Psoas muscle (tissue), 8 donors: ENCODE data around the gene DEDD. TPM values are rescaled to one million over a fixed set of nuclear protein-coding genes. Genes with fewer than 3 reads are reported as not detected.

ENCODE experiments used
- ATAC-seq, 4 donors: fragments of 200-7000 bp; cut with Tn5 transposase; one replicate each; pipeline ENCODE4 v1.9.1; 2020; ENCODE audit warnings: moderate library complexity in 3 of 4, mild to moderate bottlenecking in 2 of 4
- DNase-seq, 2 donors: peaks; one replicate each; pipeline ENCODE4 v3.0.0-alpha.2; 2020
- H3K27ac ChIP-seq: fragments of 200-600 bp; one replicate; pipeline ENCODE4 v1.8.0; 2022
- H3K27me3 ChIP-seq, 3 donors: fragments of 200-600 bp in 1 of 3; one replicate each; pipeline versions ENCODE4 v1.6.1 to v1.8.0; 2013 to 2022; ENCODE audit warnings: low read length in 2 of 3, mild to moderate bottlenecking in 2 of 3, moderate library complexity in 1 of 3; ENCODE audit not compliant: insufficient read depth in 3 of 3
- H3K36me3 ChIP-seq, 2 donors: fragments of 200-600 bp in 1 of 2; one replicate each; pipeline versions ENCODE4 v1.6.1 to v1.8.0; 2013 to 2022; ENCODE audit warnings: low read depth in 1 of 2, mild to moderate bottlenecking in 1 of 2, moderate library complexity in 1 of 2; ENCODE audit not compliant: insufficient read depth in 1 of 2
- H3K4me1 ChIP-seq: fragments of 200-600 bp; one replicate; pipeline ENCODE4 v1.8.0; 2022
- H3K4me3 ChIP-seq: fragments of 200-600 bp; one replicate; pipeline ENCODE4 v1.8.0; 2022; ENCODE audit warnings: mild to moderate bottlenecking
- H3K9me3 ChIP-seq: fragments of 200-600 bp; one replicate; pipeline ENCODE4 v1.8.0; 2022
- WGBS, 3 donors: extraction: QIAGEN DNeasy Blood & Tissue Kit; methylation state at CpG; one replicate each; pipeline versions ENCODE4 v1.1.6 to v1.1.7; 2013; 5-methylcytosine and 5-hydroxymethylcytosine counted together
- intact Hi-C, 2 donors: fragments of 100-400 bp; cut with DNase I; formaldehyde crosslinking; loops; one replicate each; pipeline versions ENCODE4 v1.11.0 to v1.14.2; 2022
- polyA plus RNA-seq, 3 donors: library from polyadenylated mRNA; stranded (reverse); fragments of 200-250 nt; gene quantifications; one replicate each; pipeline ENCODE4 v1.2.3, GENCODE V29; 2013
- total RNA-seq, 4 donors: library from RNA; stranded (reverse); fragmentation: NEBNext Ultra II Directional in 2 of 4; extraction: Animal tissue kit (Norgen Biotek cat#: 25700) in 2 of 4; gene quantifications; one replicate each; pipeline versions ENCODE4 v1.2.1 to v1.2.4, GENCODE V29; 2021 to 2023
- TF ChIP-seq, protein P1 (sequence below): fragments of 200-600 bp; IDR thresholded peaks from one replicate; pipeline ENCODE4 v1.8.0; 2022; ENCODE audit warnings: antibody characterized with exemption
- donor health status: healthy with polysubstance abuse.
- donor health status: DM: no; HTN: no; CAD: no; lungs with moderate emphysema.
- donor health status: Bipolar disorder and iron deficiency.
- donor health status: healthy.
- donor health status: DM: yes; HTN: yes; CAD: no.
- donor health status: DM: no; HTN: no; CAD: no.
- donor health status: DM: no; HTN: no; CAD: no.
- donor health status: DM: yes; HTN: yes; CAD: no.

The DEDD gene
- total and polyA plus RNA-seq, 7 donors: 30.4 to 70.8 (median 57.7) TPM

DNA sequence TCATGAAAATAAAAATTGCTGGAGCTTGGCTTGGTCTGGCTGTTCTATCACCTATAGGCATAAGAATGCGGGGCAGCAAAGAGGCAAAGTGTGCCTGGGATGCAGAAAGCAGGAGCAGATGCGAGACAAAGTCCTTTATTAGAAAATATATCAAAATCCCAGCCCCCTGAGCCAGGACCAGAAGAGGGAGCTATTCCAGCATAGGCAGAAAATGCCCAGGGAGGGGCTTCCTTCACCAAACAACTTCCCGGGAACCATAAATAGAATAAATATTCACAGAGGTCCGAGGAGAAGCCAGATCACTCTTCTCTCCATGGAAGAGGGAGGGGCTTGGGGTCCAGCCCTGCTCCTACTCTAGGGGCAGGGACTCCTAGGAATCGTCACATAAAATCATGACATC lies 38.7 kb upstream of the DEDD start:
- H3K36me3 ChIP-seq: peaks cover 6 to 87% of the 10 kb centered on the region in 2 donors
- H3K9me3 ChIP-seq: no peaks in the 10 kb centered on the region
- WGBS, 3 donors: 55 to 56% (median 56%) methylated on average over 5 of the region's 5 CpGs
- TF ChIP-seq, protein P1, sequence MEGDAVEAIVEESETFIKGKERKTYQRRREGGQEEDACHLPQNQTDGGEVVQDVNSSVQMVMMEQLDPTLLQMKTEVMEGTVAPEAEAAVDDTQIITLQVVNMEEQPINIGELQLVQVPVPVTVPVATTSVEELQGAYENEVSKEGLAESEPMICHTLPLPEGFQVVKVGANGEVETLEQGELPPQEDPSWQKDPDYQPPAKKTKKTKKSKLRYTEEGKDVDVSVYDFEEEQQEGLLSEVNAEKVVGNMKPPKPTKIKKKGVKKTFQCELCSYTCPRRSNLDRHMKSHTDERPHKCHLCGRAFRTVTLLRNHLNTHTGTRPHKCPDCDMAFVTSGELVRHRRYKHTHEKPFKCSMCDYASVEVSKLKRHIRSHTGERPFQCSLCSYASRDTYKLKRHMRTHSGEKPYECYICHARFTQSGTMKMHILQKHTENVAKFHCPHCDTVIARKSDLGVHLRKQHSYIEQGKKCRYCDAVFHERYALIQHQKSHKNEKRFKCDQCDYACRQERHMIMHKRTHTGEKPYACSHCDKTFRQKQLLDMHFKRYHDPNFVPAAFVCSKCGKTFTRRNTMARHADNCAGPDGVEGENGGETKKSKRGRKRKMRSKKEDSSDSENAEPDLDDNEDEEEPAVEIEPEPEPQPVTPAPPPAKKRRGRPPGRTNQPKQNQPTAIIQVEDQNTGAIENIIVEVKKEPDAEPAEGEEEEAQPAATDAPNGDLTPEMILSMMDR: no peak
- H3K4me1 ChIP-seq: peaks cover 29% of the 10 kb centered on the region
- DNase-seq (no peak), ATAC-seq (no peak)
- no peak overlapping the region for H3K4me3 ChIP-seq
- no peak overlapping the region for H3K27ac ChIP-seq
- no peaks in the 10 kb centered on the region for H3K27me3 ChIP-seq
- intact Hi-C loops: no loop called here

DNA sequence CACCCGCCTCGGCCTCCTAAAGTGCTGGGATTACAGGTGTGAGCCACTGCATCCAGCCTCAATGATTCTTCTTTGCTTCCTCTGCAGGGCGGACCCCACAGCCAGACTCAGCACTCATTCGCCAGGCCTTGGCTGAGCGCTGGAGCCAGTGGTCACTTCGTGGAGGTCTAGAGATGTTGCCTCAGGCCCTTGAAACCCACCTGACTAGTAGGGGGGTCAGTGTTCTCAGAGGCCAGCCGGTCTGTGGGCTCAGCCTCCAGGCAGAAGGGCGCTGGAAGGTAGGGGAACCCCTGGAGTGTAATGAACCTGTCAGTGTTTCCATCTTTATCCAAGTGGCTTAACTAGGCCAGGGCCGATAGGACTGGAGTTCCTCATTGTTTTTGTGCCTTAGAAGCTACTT lies 36.4 kb upstream of the DEDD start:
- H3K4me1 ChIP-seq: peaks cover 32% of the 10 kb centered on the region
- H3K36me3 ChIP-seq: peaks cover 6 to 75% of the 10 kb centered on the region in 2 donors
- no peaks in the 10 kb centered on the region for H3K9me3 ChIP-seq
- DNase-seq (peak in 1 of 2 donors; percentile 3), ATAC-seq (no peak)
- no peak overlapping the region for H3K27ac ChIP-seq
- WGBS, 3 donors: 92 to 93% (median 93%) methylated on average over 9 of the region's 9 CpGs
- TF ChIP-seq, protein P1: no peak
- intact Hi-C loops: no loop called here
- H3K27me3 ChIP-seq: no peaks in the 10 kb centered on the region
- H3K4me3 ChIP-seq: no peak overlapping the region

DNA sequence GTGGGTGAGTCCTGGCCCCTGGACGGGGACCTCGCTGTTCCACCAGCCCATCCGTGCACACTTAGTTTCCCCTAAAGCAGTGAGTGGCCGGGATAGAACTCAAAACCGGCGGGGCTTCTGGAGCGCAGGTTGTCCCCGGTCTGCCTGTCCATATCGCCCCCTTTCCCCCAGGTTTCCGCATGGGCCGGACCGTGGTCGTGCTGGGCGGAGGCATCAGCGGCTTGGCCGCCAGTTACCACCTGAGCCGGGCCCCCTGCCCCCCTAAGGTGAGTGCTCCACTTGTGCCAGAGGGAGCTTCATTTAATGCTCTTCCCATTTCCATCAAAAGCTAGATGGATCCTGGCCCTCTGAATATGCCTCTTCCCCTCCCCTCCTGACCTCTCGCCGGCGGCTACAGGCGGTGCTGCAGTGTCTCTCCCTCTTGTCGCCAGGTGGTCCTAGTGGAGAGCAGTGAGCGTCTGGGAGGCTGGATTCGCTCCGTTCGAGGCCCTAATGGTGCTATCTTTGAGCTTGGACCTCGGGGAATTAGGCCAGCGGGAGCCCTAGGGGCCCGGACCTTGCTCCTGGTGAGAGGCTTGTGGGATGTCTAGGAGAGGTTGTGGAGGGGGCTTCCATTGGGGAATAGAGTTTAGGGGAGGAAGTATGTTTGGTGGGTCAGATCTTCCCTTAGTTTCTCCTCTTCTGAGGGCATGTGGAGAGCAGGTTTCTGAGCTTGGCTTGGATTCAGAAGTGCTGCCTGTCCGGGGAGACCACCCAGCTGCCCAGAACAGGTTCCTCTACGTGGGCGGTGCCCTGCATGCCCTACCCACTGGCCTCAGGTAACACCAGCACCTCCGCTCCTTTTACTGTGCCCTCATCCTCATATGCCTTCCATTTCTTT lies 34.4 kb upstream of the DEDD start:
- H3K4me3 ChIP-seq: peak overlapping the region; percentile 96
- no peaks in the 10 kb centered on the region for H3K9me3 ChIP-seq
- H3K27me3 ChIP-seq: no peaks in the 10 kb centered on the region
- peaks cover 20% of the 10 kb centered on the region for H3K4me1 ChIP-seq
- DNase-seq (no peak), ATAC-seq (peak in 1 of 4 donors; percentile 5)
- H3K36me3 ChIP-seq: peaks cover 0 to 75% of the 10 kb centered on the region in 2 donors
- intact Hi-C loops: no loop called here
- 6 to 7% (median 7%) methylated on average over 32 to 33 of the region's 33 CpGs for WGBS, 3 donors
- peak overlapping the region; percentile 81 for H3K27ac ChIP-seq
- TF ChIP-seq, protein P1: no peak

DNA sequence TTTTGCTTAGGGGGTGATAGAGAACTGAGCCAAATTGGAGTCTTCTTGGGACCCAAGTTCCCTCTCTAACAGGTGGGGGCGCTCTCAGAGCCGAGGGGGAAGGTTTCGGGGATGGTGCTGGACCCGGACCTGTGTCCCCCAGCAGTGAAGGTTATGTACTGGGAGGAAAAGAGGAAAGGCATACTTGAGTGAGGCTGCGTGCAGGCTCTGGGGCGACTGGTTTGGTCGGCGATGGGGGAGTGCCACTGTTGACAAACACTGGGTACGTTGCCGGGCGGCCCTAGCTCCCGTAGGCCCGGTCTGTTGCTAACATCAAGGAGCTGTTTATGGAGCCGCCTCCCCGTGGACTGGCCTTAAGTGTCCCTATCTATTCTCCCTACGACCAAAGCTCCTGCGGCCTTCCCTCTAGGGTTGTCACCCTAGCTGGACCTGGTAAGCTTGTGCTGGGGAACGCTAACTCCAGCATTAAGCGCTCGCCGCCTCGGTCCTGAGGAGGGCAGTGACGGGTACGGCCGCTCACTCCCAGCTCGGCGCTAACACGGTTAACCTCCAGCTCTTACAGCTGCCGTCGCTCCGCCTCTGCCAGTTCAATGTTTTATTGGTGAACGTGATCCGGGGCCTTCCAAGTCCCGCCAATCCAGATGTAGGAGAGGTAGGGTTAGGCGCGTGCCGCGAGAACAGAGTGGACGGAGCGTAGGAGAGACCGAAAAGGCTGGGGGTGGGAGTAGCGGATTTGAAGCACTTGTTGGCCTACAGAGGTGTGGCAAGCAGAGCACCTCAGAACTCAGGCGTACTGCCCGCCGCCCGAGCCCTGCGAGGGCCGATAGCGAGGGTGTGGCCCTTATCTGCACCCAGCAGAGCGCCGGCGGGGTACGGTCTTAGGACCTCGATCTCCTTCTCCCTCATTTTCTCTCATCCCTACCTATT lies 33.5 kb upstream of the DEDD start, which contains the start of gene PPOX:
Gene PPOX, plus strand, starts transcription at position 685 of the 927 bp plus-strand sequence. CDS start 422 bp downstream, outside the sequence.
- DNase-seq (peak; percentile 94 to 97), ATAC-seq (peak; percentile 95 to 98 (median 97))
- Histone ChIP-seq H3K4me1 (peaks cover 22% of the 10 kb centered on the region), H3K36me3 (peaks cover 0 to 73% of the 10 kb centered on the region in 2 donors), H3K4me3 (peak within 1 kb of the TSS; percentile 96), H3K27ac (peak within 1 kb of the TSS; percentile 81), H3K27me3 (no peaks in the 10 kb centered on the region), H3K9me3 (no peaks in the 10 kb centered on the region)
- WGBS, 3 donors: 0 to 1% (median 0%) methylated on average over 54 of the region's 54 CpGs
- intact Hi-C loops: no loop called here
- TF ChIP-seq, protein P1: peak; percentile 25
